AML-193 (cell line): ENCODE data around the gene NUTM2G.
"Not testable (repeated sequence)": the region's sequence is repeated elsewhere in the genome, so short reads cannot be mapped to it uniquely, and the experiment has no call there.

Experiments used
- DNase-seq, 2 experiments: peaks; one replicate each; lab custom pipeline; 2025; lab: John Stamatoyannopoulos, UW

Gene NUTM2G

GRCh38 chr9:96928543-96928942, at the start of gene NUTM2G:
NUTM2G (plus strand) TSS chr9:96928843; CDS start chr9:96929025, 182 bp downstream.
- not testable (repeated sequence) for DNase-seq

GRCh38 chr9:96883922-96884321, 44.7 kb upstream of the NUTM2G start:
- no peak for DNase-seq

GRCh38 chr9:96884443-96884842, 44.2 kb upstream of the NUTM2G start:
- DNase-seq, result no peak

- DNase-seq, result no peak
These were observed 43.2 kb upstream of the NUTM2G start for GRCh38 chr9:96885424-96885823.

- no peak for DNase-seq
These were observed 40.1 kb upstream of the NUTM2G start for GRCh38 chr9:96888591-96888990.

GRCh38 chr9:96892131-96892530, 36.5 kb upstream of the NUTM2G start:
- no peak for DNase-seq

- not testable (repeated sequence) for DNase-seq
These were observed 28.6 kb upstream of the NUTM2G start for GRCh38 chr9:96900010-96900409.

GRCh38 chr9:96904947-96905722, 23.5 kb upstream of the NUTM2G start:
- DNase-seq, result not testable (repeated sequence)

- DNase-seq, result not testable (repeated sequence)
These were observed 20.2 kb upstream of the NUTM2G start for GRCh38 chr9:96908479-96908878.

- DNase-seq, result not testable (repeated sequence)
These were observed 13.1 kb upstream of the NUTM2G start for GRCh38 chr9:96915539-96915938.

GRCh38 chr9:96916531-96916930, 12.1 kb upstream of the NUTM2G start:
- DNase-seq, result not testable (repeated sequence)

- not testable (repeated sequence) for DNase-seq
These were observed 10.1 kb upstream of the NUTM2G start for GRCh38 chr9:96918550-96918949.

- DNase-seq, result not testable (repeated sequence)
These were observed 7.8 kb upstream of the NUTM2G start for GRCh38 chr9:96920803-96921202.

- not testable (repeated sequence) for DNase-seq
These were observed 3.1 kb upstream of the NUTM2G start for GRCh38 chr9:96925587-96925986.

GRCh38 chr9:96931665-96932064, 3.0 kb downstream of the NUTM2G start:
- not testable (repeated sequence) for DNase-seq

GRCh38 chr9:96934097-96934496, 5.5 kb downstream of the NUTM2G start:
- DNase-seq, result not testable (repeated sequence)

GRCh38 chr9:96934706-96935105, 6.1 kb downstream of the NUTM2G start:
- DNase-seq, result not testable (repeated sequence)

GRCh38 chr9:96935401-96935800, 6.8 kb downstream of the NUTM2G start:
- not testable (repeated sequence) for DNase-seq

- not testable (repeated sequence) for DNase-seq
These were observed 8.8 kb downstream of the NUTM2G start for GRCh38 chr9:96937442-96937841.

- not testable (repeated sequence) for DNase-seq
These were observed 10.5 kb downstream of the NUTM2G start for GRCh38 chr9:96938957-96939665.

- DNase-seq, result not testable (repeated sequence)
These were observed 12.3 kb downstream of the NUTM2G start for GRCh38 chr9:96940982-96941381.

GRCh38 chr9:96941628-96942027, 13.0 kb downstream of the NUTM2G start:
- not testable (repeated sequence) for DNase-seq

GRCh38 chr9:96942181-96942580, 13.5 kb downstream of the NUTM2G start:
- DNase-seq, result not testable (repeated sequence)
